ENCODE results near the gene TMEM200A.

GRCh38 chr6:130460934-130461333 is 95.1 kb downstream of the TMEM200A start:
- TF ChIP-seq CTCF (IDR thresholded peaks at IDR 0.05) (no peak), POLR2A (IDR thresholded peaks at IDR 0.05) (no peak), POLR2AphosphoS5 (IDR thresholded peaks at IDR 0.05) (no peak)

Measured in prostate gland (tissue), 2 donors.